SU-DHL-6 (cell line): Measurements from ENCODE around the gene SNX14.

ENCODE experiments used
- CTCF ChIP-seq: fragments of 200-600 bp; sonication (generic); IDR thresholded peaks from one replicate; pipeline ENCODE4 v1.5.1; 2017; ENCODE audit warnings: antibody characterized with exemption, mild to moderate bottlenecking, low read length, moderate library complexity; ENCODE audit not compliant: insufficient read depth, poor library complexity, severe bottlenecking
- EZH2phosphoT487 ChIP-seq: fragments of 200-600 bp; sonication (generic), shearing (Covaris generic); conservative IDR thresholded peaks from 2 replicates; pipeline ENCODE4 v1.6.1; 2018; ENCODE audit warnings: mild to moderate bottlenecking, antibody characterized with exemption, low read length, moderate library complexity, mixed read lengths

- TF ChIP-seq CTCF (no peak), EZH2phosphoT487 (no peak)
These were observed 103.0 kb downstream of the SNX14 start for GRCh38 chr6:85490516-85491248.
